HG03175 (cell line): ENCODE measurements around the gene RPTOR.

Source experiments
- ATAC-seq: cut with Tn5 transposase; IDR thresholded peaks from one replicate; pipeline ENCODE4 v1.9.1; 2021; ENCODE audit warnings: mild to moderate bottlenecking, moderate library complexity; ENCODE audit not compliant: unreplicated experiment

RPTOR gene

DNA sequence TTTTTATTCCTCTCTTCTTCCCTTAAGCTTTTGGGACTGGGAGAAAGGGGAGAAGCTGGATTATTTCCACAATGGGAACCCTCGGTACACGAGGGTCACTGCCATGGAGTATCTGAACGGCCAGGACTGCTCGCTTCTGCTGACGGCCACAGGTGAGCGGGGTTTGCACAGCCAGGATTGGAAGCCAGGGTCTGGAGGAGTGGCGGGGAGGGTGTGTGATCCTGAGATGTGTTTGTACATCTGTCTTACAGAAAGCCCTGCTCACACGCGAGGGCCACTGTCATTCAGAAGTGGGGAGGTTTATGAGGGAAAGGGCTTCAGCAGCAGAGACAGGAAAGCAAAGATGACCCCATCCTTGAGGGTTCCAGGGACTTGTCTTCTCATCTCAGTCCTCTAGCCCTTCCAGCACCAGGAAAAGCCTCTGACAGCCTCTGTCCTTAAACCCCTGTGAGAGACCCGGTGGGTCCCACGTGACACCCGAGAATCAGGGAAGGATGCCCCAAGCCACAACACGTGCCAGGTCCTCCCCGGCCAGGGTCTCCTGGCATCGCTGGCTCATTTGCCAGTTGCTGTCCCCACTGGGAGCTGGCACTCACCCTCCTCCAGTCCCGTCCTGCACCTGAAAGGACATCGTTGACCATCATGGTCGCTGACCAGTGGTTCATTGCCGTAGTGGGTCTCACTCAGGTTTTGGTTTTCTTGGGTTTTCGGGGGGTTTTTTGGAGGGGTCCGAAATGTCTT, 402.7 kb downstream of the RPTOR start:
- no peak for ATAC-seq

DNA sequence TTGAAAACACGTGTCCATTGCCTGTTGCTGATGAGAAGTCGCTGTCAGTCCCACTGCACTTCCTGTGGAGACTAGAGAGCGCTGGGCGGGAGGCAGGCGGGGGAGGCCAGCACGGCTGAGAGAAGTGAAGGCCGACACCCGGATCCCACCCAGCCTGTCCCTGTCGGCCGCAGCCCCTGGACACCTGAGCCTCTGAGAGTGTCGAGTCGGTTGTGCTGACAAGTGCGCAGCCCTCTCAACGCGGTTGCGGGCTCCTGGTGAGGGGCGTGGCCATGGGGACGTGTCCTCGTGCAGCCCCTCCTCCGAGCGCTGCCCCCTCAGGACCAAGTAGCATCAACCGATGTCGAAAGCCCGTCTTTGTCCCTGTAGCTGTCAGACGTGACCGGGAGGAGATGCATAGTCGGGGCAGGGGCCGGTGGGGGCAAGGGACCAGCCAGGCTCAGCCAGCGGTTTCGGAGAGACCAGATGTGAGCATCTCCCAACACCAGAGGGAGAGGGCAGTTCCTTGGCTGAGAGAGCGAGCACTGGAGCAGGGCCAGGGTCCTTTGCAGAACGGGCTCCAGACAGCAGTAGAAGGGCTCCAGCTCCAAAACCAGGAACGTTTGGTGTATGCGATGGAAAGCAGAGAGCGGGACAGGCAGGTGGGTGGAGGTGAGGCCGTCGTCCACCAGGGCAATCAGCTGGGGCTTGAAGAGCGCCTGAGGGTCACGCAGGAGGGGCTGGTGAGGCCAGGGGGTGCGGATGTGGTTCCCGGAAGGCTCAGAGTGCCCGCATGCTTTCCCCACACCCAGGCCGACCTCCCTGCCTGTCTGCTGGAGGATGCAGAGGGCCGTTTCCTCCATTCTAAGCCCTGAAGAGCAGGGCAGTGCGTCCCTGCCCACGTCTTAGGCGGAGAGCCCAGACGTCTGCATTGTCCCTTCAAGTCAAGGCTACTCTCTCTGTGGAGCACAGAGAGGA, 403.7 kb downstream of the RPTOR start:
- no peak for ATAC-seq

DNA sequence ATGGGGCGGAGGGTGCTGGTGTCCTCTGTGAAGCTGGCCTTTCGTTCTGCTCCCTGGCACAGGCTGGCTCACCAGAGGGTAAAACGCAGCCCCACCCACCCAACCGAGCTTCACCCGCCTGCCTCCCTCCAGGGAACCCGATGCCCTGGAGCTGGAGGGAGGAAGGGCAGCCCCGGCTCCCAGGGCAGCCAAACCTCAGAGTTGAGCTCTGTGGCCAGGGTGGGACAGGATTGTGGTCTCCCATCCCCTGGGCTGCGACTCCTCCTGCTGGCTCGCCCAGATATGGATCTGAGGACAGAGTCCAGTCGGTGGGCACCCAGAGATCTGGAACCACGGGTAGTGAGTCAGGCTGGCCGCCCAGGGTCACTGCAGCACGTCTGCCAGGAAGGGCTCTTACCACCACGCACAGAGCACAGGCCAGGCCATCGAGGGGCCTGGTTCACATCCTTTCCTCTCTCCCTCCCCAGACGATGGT, 404.4 kb downstream of the RPTOR start:
- no peak for ATAC-seq

- ATAC-seq: no peak
Measured at GRCh38 chr17:80949451-80950421, 405.1 kb downstream of the RPTOR start.

DNA sequence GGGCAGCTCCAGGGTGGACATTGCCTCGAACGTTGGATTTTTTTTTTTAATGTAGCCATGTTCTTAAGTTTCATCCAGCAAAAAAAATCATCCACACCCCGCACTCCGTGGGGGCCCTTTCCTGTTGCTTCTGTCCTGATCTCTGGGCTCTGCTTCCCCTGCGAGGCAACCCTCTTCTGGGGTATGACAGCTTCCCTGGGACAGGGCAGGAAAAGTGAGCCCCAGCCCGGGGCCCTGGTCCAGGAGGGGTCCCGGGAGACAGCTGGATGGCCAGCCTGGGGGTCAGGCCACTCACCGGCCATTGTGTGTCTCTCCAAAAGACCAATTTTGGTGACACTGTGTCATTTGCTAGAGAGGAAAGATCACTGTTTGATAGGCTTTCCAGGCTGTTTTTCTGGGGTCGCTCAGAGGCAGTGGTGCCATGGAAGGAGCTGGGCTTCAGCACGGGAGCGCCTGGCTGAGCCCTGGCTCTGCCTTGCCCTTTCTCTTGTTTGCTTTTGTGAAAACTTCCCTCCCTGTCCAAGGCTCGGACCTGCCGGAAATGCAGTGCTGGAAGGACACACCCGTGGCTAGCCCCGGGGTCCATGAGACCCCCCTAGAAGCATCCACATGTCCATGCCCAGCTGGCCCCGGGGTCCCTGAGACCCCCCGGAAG, 406.0 kb downstream of the RPTOR start:
- ATAC-seq: no peak

DNA sequence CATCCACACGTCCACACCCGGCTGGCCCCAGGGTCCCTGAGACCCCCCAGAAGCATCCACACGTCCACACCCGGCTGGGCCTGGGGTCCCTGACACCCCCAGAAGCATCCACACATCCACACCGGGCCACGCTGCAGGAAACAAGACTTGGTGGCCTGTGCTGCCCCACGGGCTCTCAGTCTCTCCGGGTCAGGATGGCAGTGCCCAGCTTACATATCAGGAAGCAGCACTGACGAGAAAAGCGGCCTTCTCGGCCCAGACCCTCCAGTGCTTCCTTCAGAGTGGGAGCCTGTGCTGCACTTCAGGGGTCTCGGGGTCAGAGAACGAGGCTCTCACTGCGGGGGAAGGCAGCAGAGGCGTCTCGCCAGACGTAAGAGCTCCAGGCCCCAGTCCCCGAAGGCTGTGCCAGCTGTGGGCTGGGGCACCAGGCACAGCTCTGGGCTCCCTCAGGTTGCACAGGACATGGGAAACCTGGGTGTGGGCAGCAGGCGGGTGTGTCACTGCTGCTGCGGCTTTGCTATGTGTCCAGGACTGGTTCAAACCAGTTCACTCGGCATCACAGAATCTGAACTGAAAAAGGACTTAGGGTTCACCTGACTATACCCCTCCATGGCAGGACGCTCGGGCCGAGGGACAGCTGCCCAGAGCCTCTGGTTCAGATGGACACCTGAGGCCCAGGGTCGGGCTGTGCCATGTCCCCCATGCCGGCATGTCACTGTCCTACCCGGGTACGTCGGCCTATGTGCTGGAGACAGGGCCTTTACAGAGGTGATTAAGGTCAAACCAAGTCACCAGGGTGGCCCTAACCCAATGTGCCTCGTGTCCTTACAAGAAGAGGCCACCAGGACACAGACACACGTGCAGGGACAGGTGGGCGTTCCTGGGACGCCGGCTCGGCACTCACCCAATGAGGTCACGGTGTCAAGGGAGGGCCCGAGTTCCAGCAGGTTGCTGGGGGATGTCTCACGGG, 406.8 kb downstream of the RPTOR start:
- no peak for ATAC-seq

DNA sequence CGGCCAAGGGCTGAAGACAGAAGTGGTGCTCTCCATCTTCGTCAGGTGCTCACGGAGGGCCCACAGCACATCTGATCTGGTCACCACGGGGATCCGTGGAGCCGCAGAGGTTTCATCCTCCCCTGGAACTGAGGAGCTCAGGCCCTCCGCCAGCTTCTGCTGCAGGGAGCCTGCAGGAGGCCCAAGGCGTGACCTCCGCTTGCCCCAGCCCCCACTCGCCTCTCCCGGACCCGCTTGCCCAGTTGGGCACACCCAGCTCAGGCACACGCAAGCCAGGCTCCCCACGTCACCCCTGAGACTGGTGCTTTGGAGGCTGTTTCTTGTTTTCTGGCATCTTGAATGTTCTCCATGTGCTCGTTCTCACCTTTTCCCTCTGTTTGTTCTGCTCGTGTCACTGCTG, 407.7 kb downstream of the RPTOR start:
- no peak for ATAC-seq

DNA sequence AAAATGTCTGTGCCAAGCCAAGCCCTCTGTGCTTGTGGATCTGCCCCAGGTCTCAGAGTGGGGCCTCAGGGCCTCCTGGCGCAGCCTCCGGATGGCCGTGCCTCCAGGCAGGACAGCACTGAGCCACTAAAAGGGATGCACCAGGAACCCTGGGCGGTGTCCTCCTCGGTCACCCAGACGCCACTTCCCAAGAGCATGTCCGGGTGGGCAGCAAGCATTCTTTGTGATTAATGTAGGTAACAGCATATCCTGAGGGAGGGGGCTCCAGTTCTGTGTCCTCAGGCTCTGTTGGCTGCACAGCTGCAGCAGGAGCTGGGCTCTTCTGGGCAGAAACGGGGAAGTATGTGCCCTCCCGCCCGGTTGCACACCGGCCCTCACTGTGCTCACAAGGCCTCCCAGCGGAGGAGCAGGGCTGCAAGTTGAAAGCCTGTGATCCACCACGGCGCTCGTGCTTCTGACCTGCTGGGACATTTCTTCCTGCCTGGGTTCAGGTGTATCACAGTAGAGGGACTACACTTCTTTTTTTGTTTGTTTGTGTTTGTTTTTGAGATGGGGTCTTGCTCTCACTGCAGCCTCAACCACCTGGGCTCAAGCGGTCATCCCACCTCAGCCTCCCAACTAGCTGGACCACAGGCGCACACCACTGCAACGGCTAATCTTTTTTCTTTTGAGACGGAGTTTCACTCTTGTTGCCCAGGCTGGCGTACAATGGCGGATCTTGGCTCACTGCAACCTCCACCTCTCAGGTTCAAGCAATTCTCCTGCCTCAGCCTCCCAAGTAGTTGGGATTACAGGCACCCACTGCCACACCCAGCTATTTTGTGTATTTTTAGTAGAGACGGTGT, 409.1 kb downstream of the RPTOR start:
- ATAC-seq: no peak

DNA sequence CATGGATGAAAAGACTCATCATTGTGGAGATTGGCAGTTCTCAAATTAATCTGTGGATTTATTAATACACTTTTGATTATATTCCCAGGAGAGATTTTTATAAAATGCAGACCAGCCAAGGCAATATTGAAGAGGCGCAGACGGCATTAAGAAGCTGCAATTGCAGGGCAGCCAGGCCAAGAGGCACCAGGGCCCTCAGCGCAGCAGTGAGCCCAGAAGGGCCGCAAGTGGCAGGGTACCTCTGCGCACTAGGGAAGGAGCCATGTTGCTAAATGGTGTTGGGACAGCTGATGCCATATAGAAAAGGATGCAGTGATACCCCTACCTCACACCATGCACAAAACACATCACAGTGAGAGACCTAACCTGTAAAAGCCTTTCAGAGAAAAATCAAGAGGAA, 410.4 kb downstream of the RPTOR start:
- no peak for ATAC-seq

DNA sequence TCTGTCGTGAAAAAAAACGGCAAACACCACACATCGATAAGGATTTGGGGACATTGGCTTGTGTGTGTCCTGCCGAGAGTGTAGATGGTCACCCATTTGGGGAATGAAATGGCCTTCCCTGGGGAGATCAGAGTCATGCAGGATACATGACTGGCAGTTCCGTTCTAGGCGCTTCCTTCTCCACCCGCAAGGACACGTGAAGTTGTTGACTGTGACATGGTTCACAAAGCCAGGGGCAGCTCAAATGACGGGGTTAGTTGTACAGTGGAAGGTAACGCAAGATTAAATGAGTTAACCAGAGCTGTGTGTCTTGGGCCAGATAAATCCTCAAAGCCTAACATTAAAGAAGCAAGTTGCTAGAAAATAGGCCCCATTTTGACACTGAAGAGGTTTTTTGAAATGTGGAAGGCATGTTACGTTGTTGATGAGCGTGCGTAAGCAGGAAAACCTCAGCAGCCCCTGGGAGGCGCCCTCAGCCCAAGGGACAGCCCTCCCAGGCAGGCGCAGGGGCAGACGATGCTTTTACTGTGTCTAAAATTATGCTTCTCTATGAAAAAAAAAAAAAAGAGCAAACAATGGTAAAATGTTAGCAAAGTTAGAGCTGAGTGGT, 411.1 kb downstream of the RPTOR start:
- no peak for ATAC-seq

DNA sequence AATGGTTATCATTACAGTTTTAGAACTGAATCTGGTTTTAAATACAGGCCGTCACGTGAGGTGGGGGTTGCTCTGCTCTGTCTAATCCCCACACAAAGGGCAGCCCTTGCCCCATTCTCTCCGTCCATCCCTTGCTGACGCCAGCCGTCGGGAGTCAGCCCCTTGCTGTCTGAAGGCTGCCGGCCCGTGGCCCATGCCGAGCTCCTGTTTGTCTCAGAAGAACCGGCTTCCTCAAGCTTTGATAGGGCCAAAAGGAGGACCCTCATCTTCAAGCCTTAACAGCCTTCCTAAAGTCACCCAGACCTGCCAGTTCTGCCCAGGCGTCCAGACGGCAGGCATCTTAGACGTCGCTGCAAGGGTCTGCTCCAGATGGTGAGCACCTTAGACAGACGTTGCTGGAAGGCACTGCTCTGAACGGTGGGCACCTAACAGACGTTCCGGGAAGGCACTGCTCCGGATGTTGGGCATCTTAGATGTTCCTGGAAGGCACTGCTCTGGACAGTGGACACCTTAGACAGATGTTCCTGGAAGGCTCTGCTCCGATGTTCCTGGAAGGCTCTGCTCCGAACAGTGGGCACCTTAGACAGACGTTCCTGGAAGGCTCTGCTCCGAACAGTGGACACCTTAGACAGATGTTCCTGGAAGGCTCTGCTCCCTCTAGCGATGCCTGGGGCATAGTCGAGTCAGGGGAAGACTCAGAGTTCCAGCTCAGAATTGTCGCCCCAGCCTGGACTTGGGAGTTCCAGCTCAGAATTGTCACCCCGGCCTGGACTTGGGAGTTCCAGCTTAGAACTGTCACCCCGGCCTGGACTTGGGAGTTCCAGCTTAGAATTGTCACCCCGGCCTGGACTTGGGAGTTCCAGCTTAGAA, 411.9 kb downstream of the RPTOR start:
- ATAC-seq: no peak

DNA sequence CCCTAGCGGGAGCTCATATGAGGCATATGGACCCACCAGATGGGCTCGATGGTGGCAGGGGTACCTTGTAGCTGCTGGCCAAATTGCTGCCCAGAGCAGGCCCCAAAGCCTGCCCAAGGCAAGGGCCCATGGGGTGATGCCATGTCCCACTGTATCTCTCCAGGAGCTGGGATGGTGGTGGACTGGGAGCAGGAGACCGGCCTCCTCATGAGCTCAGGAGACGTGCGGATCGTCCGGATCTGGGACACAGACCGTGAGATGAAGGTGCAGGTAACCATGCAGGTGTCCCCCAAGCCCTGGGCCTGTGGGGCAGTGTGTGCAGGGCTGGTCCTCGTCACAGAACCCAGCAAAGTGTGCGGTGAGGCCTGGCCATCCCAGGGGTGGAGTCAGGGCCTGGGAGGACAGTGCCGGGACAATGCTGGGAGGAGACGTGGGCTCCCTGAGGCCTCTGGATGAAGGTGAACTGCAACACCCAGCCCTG, 412.9 kb downstream of the RPTOR start:
- no peak for ATAC-seq

DNA sequence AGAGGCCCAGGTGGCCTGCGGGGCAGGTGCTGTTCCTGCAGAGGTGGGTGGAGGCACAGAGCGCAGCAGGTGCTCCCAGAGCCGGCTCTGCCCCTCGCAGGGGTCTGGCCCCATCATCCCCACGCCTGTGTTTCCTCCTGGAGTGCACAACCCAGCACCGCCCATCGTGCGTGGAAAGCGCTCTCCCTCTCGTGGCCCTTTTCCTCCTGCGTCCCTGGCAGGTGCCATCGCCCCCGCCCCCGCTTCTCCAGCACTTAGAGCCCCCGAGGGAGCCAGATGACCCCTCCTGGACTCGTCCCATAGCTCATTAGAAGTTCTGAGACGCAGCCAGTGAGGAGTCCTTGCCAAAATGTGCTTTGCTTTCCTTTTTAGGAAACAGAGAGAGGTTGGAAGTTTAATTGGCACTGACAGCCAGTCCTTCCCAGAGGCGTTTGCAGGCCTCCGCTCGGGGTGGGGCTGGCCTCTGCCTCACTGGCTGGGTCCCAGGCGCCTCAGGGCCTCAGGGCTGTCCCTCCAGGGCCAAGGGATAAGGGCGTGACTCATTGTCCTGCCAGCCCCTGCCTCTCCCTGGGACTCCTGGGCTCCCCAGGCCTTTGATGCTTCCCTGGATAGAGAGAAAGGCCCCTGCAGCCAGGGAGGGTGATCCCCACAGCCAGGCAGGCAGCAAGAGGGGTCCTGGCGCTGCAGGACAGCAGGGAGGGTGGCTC, 414.8 kb downstream of the RPTOR start:
- no peak for ATAC-seq

- no peak for ATAC-seq
Measured at GRCh38 chr17:80960037-80960796, 415.6 kb downstream of the RPTOR start.

DNA sequence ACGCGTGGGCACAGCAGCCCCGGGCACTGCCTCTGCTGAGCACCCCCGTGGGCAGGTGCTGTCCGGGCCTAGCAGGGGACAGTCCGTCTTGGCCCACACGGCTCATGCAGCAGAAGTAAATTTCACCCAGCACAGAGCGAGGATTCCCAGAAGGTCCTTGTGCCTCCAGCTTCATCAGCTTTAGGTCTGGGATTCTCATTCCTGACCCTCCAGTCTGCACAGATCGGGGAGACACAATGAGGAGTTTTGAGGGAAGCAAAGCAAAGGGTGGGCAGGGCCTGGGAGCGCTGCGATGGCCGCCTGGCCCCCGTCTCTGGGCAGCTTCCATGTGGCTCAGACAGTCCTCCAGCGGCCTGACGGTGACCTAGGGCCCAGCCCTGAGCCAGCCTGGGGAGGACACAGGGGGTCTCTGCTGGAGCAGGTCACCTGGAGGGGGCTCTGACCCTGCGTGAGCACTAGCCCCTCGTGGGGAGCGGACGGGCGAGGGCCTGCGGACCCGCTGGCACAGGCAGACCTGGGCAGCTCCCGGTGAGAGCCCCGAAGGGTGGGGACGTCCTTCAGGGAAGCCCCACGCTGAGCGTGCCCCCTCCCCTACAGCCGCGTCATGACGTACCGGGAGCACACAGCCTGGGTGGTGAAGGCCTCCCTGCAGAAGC, 416.3 kb downstream of the RPTOR start:
- ATAC-seq: no peak
